Neuronal stem cell (in vitro differentiated cells): ENCODE results near the gene LIMA1.

ENCODE experiments used
- DNase-seq: peaks from one replicate; pipeline ENCODE4 v3.0.0-alpha.2; 2013; ENCODE audit warnings: low spot score
- H2AFZ ChIP-seq: one replicate; pipeline ENCODE4 v1.6.1; 2013; ENCODE audit warnings: mild to moderate bottlenecking, low read length, inconsistent platforms
- H2AK5ac ChIP-seq: 2 replicates; pipeline ENCODE4 v1.6.1; 2013; ENCODE audit warnings: low read depth, mild to moderate bottlenecking, inconsistent platforms, low read length, moderate library complexity, mixed read lengths
- H2BK120ac ChIP-seq: 2 replicates; pipeline ENCODE4 v1.6.1; 2013; ENCODE audit warnings: low read depth, mild to moderate bottlenecking, inconsistent platforms, low read length, moderate library complexity, mixed read lengths
- H2BK12ac ChIP-seq: one replicate; pipeline ENCODE4 v1.6.1; 2013; ENCODE audit warnings: low read length, inconsistent platforms
- H2BK15ac ChIP-seq: 2 replicates; pipeline ENCODE4 v1.6.1; 2013; ENCODE audit warnings: mild to moderate bottlenecking, low read length, inconsistent platforms, mixed read lengths
- H2BK5ac ChIP-seq: one replicate; pipeline ENCODE4 v1.6.1; 2013; ENCODE audit warnings: inconsistent platforms, mild to moderate bottlenecking, low read length, moderate library complexity
- H3K14ac ChIP-seq: one replicate; pipeline ENCODE4 v1.6.1; 2013; ENCODE audit warnings: low read length, inconsistent platforms
- H3K18ac ChIP-seq: 2 replicates; pipeline ENCODE4 v1.6.1; 2013; ENCODE audit warnings: low read length, inconsistent platforms
- H3K23ac ChIP-seq: 2 replicates; pipeline ENCODE4 v1.6.1; 2013; ENCODE audit warnings: low read depth, mild to moderate bottlenecking, mixed read lengths, low read length, inconsistent platforms; ENCODE audit not compliant: poor library complexity
- H3K27ac ChIP-seq: replicated peaks from 3 replicates; pipeline ENCODE4 v1.5.1; 2013; ENCODE audit warnings: low read length, inconsistent platforms
- H3K27me3 ChIP-seq, 3 experiments: 2 replicates each; pipeline ENCODE4 v1.6.1; 2013; ENCODE audit warnings: low read length in 3 of 3, mild to moderate bottlenecking in 2 of 3, inconsistent platforms in 1 of 3, low read depth in 1 of 3, mixed read lengths in 1 of 3, moderate library complexity in 1 of 3; ENCODE audit not compliant: control insufficient read depth in 3 of 3, insufficient read depth in 3 of 3
- H3K36me3 ChIP-seq, 2 donors: replicated peaks in 1 of 2; 2 replicates each; pipeline ENCODE4 v1.6.1; 2013; ENCODE audit warnings: low read length in 2 of 2; ENCODE audit not compliant: control insufficient read depth in 2 of 2, insufficient read depth in 2 of 2
- H3K4ac ChIP-seq: 2 replicates; pipeline ENCODE4 v1.6.1; 2013; ENCODE audit warnings: inconsistent platforms, mild to moderate bottlenecking, low read length, moderate library complexity
- H3K4me1 ChIP-seq, 2 donors: 1 replicate in 1 of 2; 2 replicates in 1 of 2; pipeline ENCODE4 v1.6.1; 2013; ENCODE audit warnings: low read length in 2 of 2, low read depth in 1 of 2; ENCODE audit not compliant: control insufficient read depth in 2 of 2, insufficient read depth in 1 of 2
- H3K4me2 ChIP-seq: one replicate; pipeline ENCODE4 v1.6.1; 2013; ENCODE audit warnings: mild to moderate bottlenecking, low read length, inconsistent platforms; ENCODE audit not compliant: insufficient read depth, poor library complexity, severe bottlenecking
- H3K4me3 ChIP-seq, 2 donors: 2 replicates each; pipeline ENCODE4 v1.5.1; 2013; ENCODE audit warnings: low read length in 2 of 2, mild to moderate bottlenecking in 2 of 2, inconsistent platforms in 1 of 2, moderate library complexity in 1 of 2
- H3K79me1 ChIP-seq: one replicate; pipeline ENCODE4 v1.6.1; 2013; ENCODE audit warnings: low read depth, mild to moderate bottlenecking, inconsistent platforms, low read length, moderate library complexity
- H3K9ac ChIP-seq: one replicate; pipeline ENCODE4 v1.6.1; 2013; ENCODE audit warnings: mild to moderate bottlenecking, low read depth, low read length, inconsistent platforms; ENCODE audit not compliant: poor library complexity
- H3K9me3 ChIP-seq, 2 donors: replicated peaks in 1 of 2; 2 replicates each; pipeline versions ENCODE3 to v1.6.1; 2013; ENCODE audit warnings: low read length in 2 of 2, mild to moderate bottlenecking in 2 of 2, inconsistent platforms in 1 of 2, low read depth in 1 of 2, mixed read lengths in 1 of 2, moderate library complexity in 1 of 2; ENCODE audit not compliant: control insufficient read depth in 2 of 2, insufficient read depth in 1 of 2
- H4K8ac ChIP-seq: one replicate; pipeline ENCODE4 v1.6.1; 2013; ENCODE audit warnings: low read depth, mild to moderate bottlenecking, inconsistent platforms, low read length, moderate library complexity
- H4K91ac ChIP-seq: one replicate; pipeline ENCODE4 v1.6.1; 2013; ENCODE audit warnings: low read length, low read depth, mild to moderate bottlenecking, inconsistent platforms; ENCODE audit not compliant: poor library complexity
- WGBS, 2 donors: extraction: QIAGEN DNeasy Blood & Tissue Kit; methylation state at CpG; one replicate each; pipeline ENCODE4 v1.1.7; 2013; ENCODE audit warnings: missing lambda C conversion rate in 2 of 2, mixed read lengths in 1 of 2; ENCODE audit not compliant: insufficient read length in 2 of 2, insufficient replicate concordance in 1 of 2; ENCODE audit errors: extremely low coverage in 2 of 2; 5-methylcytosine and 5-hydroxymethylcytosine counted together

LIMA1 gene

GRCh38 chr12:50190859-50191258, 92.5 kb downstream of the LIMA1 start:
- Histone ChIP-seq H3K79me1 (no peaks in the 10 kb centered on the region), H3K23ac (no peak overlapping the region), H2BK5ac (no peak overlapping the region), H2BK12ac (no peak overlapping the region), H3K9ac (no peak overlapping the region), H2AK5ac (no peak overlapping the region), H3K4me1 (no peaks in the 10 kb centered on the region), H3K27me3 (no peaks in the 10 kb centered on the region), H3K4ac (no peak overlapping the region), H3K36me3 (peaks cover 2 to 49% of the 10 kb centered on the region in 2 donors), H4K91ac (no peak overlapping the region), H4K8ac (no peak overlapping the region), H3K18ac (no peak overlapping the region), H3K9me3 (no peaks in the 10 kb centered on the region), H3K4me3 (no peak overlapping the region), H2BK120ac (no peak overlapping the region), H3K27ac (no peak overlapping the region), H2BK15ac (no peak overlapping the region), H3K14ac (no peak overlapping the region), H2AFZ (no peak overlapping the region), H3K4me2 (no peak overlapping the region)
- WGBS, 2 donors, result no CpG with 5 or more reads among the region's 1 CpG
- DNase-seq, result no peak

GRCh38 chr12:50188875-50189575, 94.3 kb downstream of the LIMA1 start:
- Histone ChIP-seq H2AK5ac (no peak overlapping the region), H3K4ac (no peak overlapping the region), H2AFZ (no peak overlapping the region), H2BK15ac (no peak overlapping the region), H2BK120ac (no peak overlapping the region), H3K9me3 (no peaks in the 10 kb centered on the region), H3K4me2 (no peak overlapping the region), H3K9ac (no peak overlapping the region), H2BK12ac (no peak overlapping the region), H3K27ac (no peak overlapping the region), H4K91ac (no peak overlapping the region), H3K23ac (no peak overlapping the region), H3K27me3 (no peaks in the 10 kb centered on the region), H3K18ac (no peak overlapping the region), H3K4me1 (no peaks in the 10 kb centered on the region), H3K36me3 (peaks cover 2 to 42% of the 10 kb centered on the region in 2 donors), H4K8ac (no peak overlapping the region), H3K4me3 (no peak overlapping the region), H3K79me1 (no peaks in the 10 kb centered on the region), H3K14ac (no peak overlapping the region), H2BK5ac (no peak overlapping the region)
- no CpG with 5 or more reads among the region's 5 CpGs for WGBS, 2 donors
- DNase-seq, result no peak

DNA sequence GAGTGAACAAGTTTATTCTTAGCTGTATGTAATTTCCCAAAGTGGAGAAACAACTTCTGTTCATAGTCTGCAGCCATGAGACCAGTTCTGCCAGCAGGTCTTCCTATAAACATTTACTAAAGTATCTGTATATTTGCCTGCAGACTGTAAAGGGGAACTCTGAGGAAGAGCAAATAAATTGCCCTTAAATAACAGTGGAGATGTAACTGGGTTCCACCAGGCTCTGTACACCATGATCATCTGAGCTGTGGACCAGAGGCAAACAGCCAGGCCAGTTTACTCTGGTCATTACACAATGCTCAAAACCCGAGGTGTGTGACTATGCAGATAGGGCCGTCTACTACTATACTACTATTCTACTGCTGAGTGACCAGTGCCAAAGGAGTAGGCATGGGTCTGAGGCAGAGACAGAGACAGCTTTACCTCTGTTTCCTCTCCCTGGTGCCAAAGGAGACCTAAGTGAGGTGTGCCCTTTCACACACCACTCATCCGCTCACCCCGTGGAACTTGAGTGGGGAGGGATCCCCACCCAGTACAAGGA, 95.0 kb downstream of the LIMA1 start:
- no peak overlapping the region for H3K27ac ChIP-seq
- WGBS, 2 donors, result no CpG with 5 or more reads among the region's 4 CpGs
- H3K23ac ChIP-seq, result no peak overlapping the region
- H3K18ac ChIP-seq, result peak overlapping the region; percentile 8
- H3K4ac ChIP-seq, result peak overlapping the region; percentile 72
- H3K36me3 ChIP-seq, result peaks cover 2 to 44% of the 10 kb centered on the region in 2 donors
- H2BK12ac ChIP-seq, result no peak overlapping the region
- H3K79me1 ChIP-seq, result no peaks in the 10 kb centered on the region
- no peak overlapping the region for H4K91ac ChIP-seq
- no peak overlapping the region for H2BK120ac ChIP-seq
- H4K8ac ChIP-seq, result no peak overlapping the region
- H2AFZ ChIP-seq, result no peak overlapping the region
- no peak overlapping the region for H2BK5ac ChIP-seq
- H2BK15ac ChIP-seq, result no peak overlapping the region
- H3K9ac ChIP-seq, result no peak overlapping the region
- no peak overlapping the region for H3K14ac ChIP-seq
- H2AK5ac ChIP-seq, result no peak overlapping the region
- no peak overlapping the region for H3K4me3 ChIP-seq
- no peak for DNase-seq
- H3K4me1 ChIP-seq, result no peaks in the 10 kb centered on the region
- H3K27me3 ChIP-seq, result no peaks in the 10 kb centered on the region
- H3K4me2 ChIP-seq, result no peak overlapping the region
- no peaks in the 10 kb centered on the region for H3K9me3 ChIP-seq

- H3K4ac ChIP-seq, result no peak overlapping the region
- H2BK12ac ChIP-seq, result no peak overlapping the region
- no peaks in the 10 kb centered on the region for H3K27me3 ChIP-seq
- H4K91ac ChIP-seq, result no peak overlapping the region
- H3K27ac ChIP-seq, result no peak overlapping the region
- no peak overlapping the region for H3K4me3 ChIP-seq
- H2BK5ac ChIP-seq, result no peak overlapping the region
- no peak overlapping the region for H2AFZ ChIP-seq
- no peak overlapping the region for H2AK5ac ChIP-seq
- H3K79me1 ChIP-seq, result no peaks in the 10 kb centered on the region
- H4K8ac ChIP-seq, result no peak overlapping the region
- no peak overlapping the region for H3K23ac ChIP-seq
- no peak overlapping the region for H3K14ac ChIP-seq
- DNase-seq, result no peak
- H3K4me1 ChIP-seq, result no peaks in the 10 kb centered on the region
- no peak overlapping the region for H2BK120ac ChIP-seq
- H2BK15ac ChIP-seq, result no peak overlapping the region
- H3K4me2 ChIP-seq, result no peak overlapping the region
- no peak overlapping the region for H3K9ac ChIP-seq
- H3K9me3 ChIP-seq, result no peaks in the 10 kb centered on the region
- peaks cover 2 to 34% of the 10 kb centered on the region in 2 donors for H3K36me3 ChIP-seq
- WGBS, 2 donors, result no CpG with 5 or more reads among the region's 7 CpGs
- no peak overlapping the region for H3K18ac ChIP-seq
These were observed 96.0 kb downstream of the LIMA1 start for GRCh38 chr12:50187084-50187900.
